H9 (cell line): ENCODE results near the gene MPL. TPM values are rescaled to one million over a fixed set of nuclear protein-coding genes. Genes with fewer than 3 reads are reported as not detected.

Source experiments
- DNase-seq: peaks from one replicate; pipeline ENCODE4 v3.0.0-alpha.2; 2017
- H2AFZ ChIP-seq: one replicate; pipeline ENCODE4 v1.6.1; 2013; ENCODE audit warnings: mild to moderate bottlenecking, low read length, control low read depth, moderate library complexity
- H2AK5ac ChIP-seq: 2 replicates; pipeline ENCODE4 v1.6.1; 2013; ENCODE audit warnings: low read length, control low read depth, mixed read lengths; ENCODE audit not compliant: insufficient read length
- H2BK120ac ChIP-seq: one replicate; pipeline ENCODE4 v1.6.1; 2013; ENCODE audit warnings: low read depth, mild to moderate bottlenecking, low read length, control low read depth, inconsistent platforms; ENCODE audit not compliant: poor library complexity, severe bottlenecking
- H2BK12ac ChIP-seq: 2 replicates; pipeline ENCODE4 v1.6.1; 2013; ENCODE audit warnings: low read length, control low read depth, mixed read lengths, low read depth; ENCODE audit not compliant: insufficient read length
- H2BK15ac ChIP-seq: 2 replicates; pipeline ENCODE4 v1.6.1; 2013; ENCODE audit warnings: low read depth, low read length, control low read depth
- H2BK20ac ChIP-seq: one replicate; pipeline ENCODE4 v1.6.1; 2013; ENCODE audit warnings: low read depth, mild to moderate bottlenecking, low read length, control low read depth, inconsistent platforms; ENCODE audit not compliant: poor library complexity, severe bottlenecking
- H2BK5ac ChIP-seq: 2 replicates; pipeline ENCODE4 v1.6.1; 2013; ENCODE audit warnings: low read length, control low read depth, mixed read lengths; ENCODE audit not compliant: insufficient read length
- H3K14ac ChIP-seq: 2 replicates; pipeline ENCODE4 v1.6.1; 2013; ENCODE audit warnings: low read length, control low read depth; ENCODE audit not compliant: insufficient read depth
- H3K18ac ChIP-seq: 2 replicates; pipeline ENCODE4 v1.6.1; 2013; ENCODE audit warnings: low read depth, mild to moderate bottlenecking, mixed read lengths, low read length, control low read depth; ENCODE audit not compliant: insufficient read length
- H3K23ac ChIP-seq: 2 replicates; pipeline ENCODE4 v1.6.1; 2013; ENCODE audit warnings: low read length, control low read depth, mixed read lengths, low read depth; ENCODE audit not compliant: insufficient read length
- H3K23me2 ChIP-seq: 2 replicates; pipeline ENCODE4 v1.6.1; 2013; ENCODE audit warnings: low read depth, mild to moderate bottlenecking, mixed read lengths, low read length, control low read depth; ENCODE audit not compliant: insufficient read length, poor library complexity, severe bottlenecking
- H3K27ac ChIP-seq: 2 replicates; pipeline ENCODE4 v1.5.1; 2013; ENCODE audit warnings: low read length, control low read depth, mixed read lengths, low read depth; ENCODE audit not compliant: insufficient read length
- H3K27me3 ChIP-seq: 2 replicates; pipeline ENCODE4 v1.6.1; 2013; ENCODE audit warnings: low read length, control low read depth, inconsistent platforms; ENCODE audit not compliant: insufficient read depth
- H3K4ac ChIP-seq: 2 replicates; pipeline ENCODE4 v1.6.1; 2013; ENCODE audit warnings: low read depth, mild to moderate bottlenecking, control low read depth, inconsistent platforms, low read length, moderate library complexity
- H3K4me1 ChIP-seq: 2 replicates; pipeline ENCODE4 v1.6.1; 2013; ENCODE audit warnings: low read length, control low read depth, inconsistent platforms; ENCODE audit not compliant: insufficient read depth
- H3K4me2 ChIP-seq: 2 replicates; pipeline ENCODE4 v1.6.1; 2013; ENCODE audit warnings: low read length, control low read depth, mixed read lengths; ENCODE audit not compliant: insufficient read length, insufficient read depth
- H3K56ac ChIP-seq: 2 replicates; pipeline ENCODE4 v1.6.1; 2013; ENCODE audit warnings: low read depth, mild to moderate bottlenecking, mixed read lengths, low read length, control low read depth; ENCODE audit not compliant: insufficient read length
- H3K79me1 ChIP-seq: 2 replicates; pipeline ENCODE4 v1.6.1; 2013; ENCODE audit warnings: low read depth, mild to moderate bottlenecking, moderate library complexity, low read length, control low read depth, inconsistent platforms; ENCODE audit not compliant: insufficient read depth, poor library complexity, severe bottlenecking
- H3K79me2 ChIP-seq: 2 replicates; pipeline ENCODE4 v1.6.1; 2013; ENCODE audit warnings: low read length, control low read depth, inconsistent platforms; ENCODE audit not compliant: insufficient read depth
- H3K9ac ChIP-seq: 2 replicates; pipeline ENCODE4 v1.6.1; 2013; ENCODE audit warnings: low read length, control low read depth, mixed read lengths; ENCODE audit not compliant: insufficient read length; ENCODE audit errors: extremely low read depth
- H3K9me3 ChIP-seq: one replicate; pipeline ENCODE4 v1.6.1; 2013; ENCODE audit warnings: low read depth, low read length, inconsistent platforms; ENCODE audit not compliant: control insufficient read depth
- H3T11ph ChIP-seq: one replicate; pipeline ENCODE4 v1.6.1; 2013; ENCODE audit warnings: mild to moderate bottlenecking, low read length, control low read depth, inconsistent platforms
- H4K20me1 ChIP-seq: one replicate; pipeline ENCODE4 v1.6.1; 2013; ENCODE audit not compliant: control insufficient read depth, insufficient read length, insufficient read depth
- H4K5ac ChIP-seq: 2 replicates; pipeline ENCODE4 v1.6.1; 2013; ENCODE audit warnings: low read depth, mild to moderate bottlenecking, mixed read lengths, low read length, control low read depth; ENCODE audit not compliant: insufficient read length
- H4K8ac ChIP-seq: replicated peaks from 2 replicates; pipeline ENCODE4 v1.6.1; 2013; ENCODE audit warnings: low read length, control low read depth, mixed read lengths, low read depth; ENCODE audit not compliant: insufficient read length
- H4K91ac ChIP-seq: 2 replicates; pipeline ENCODE4 v1.6.1; 2013; ENCODE audit warnings: low read depth, mild to moderate bottlenecking, moderate library complexity, mixed read lengths, low read length, control low read depth; ENCODE audit not compliant: insufficient read length
- H3K27ac Mint-ChIP-seq, 3 experiments: 2 replicates in 2 of 3; 3 replicates in 1 of 3; pipeline ENCODE4 v1.8.0; 2020 to 2021; ENCODE audit warnings: mixed read lengths in 3 of 3, mild to moderate bottlenecking in 1 of 3, moderate library complexity in 1 of 3
- H3K27me3 Mint-ChIP-seq: 2 replicates; pipeline ENCODE4 v1.8.0; 2021; ENCODE audit warnings: low read depth, mild to moderate bottlenecking, moderate library complexity, mixed read lengths
- H3K36me3 Mint-ChIP-seq, 3 experiments: 2 replicates in 2 of 3; 3 replicates in 1 of 3; pipeline ENCODE4 v1.8.0; 2020 to 2021; ENCODE audit warnings: low read depth in 3 of 3, mixed read lengths in 3 of 3; ENCODE audit not compliant: insufficient read depth in 1 of 3
- H3K4me1 Mint-ChIP-seq, 2 experiments: 2 replicates each; pipeline ENCODE4 v1.8.0; 2020; ENCODE audit warnings: mixed read lengths in 2 of 2
- H3K4me3 Mint-ChIP-seq, 2 experiments: 2 replicates in 1 of 2; 3 replicates in 1 of 2; pipeline ENCODE4 v1.8.0; 2020 to 2021; ENCODE audit warnings: mild to moderate bottlenecking in 2 of 2, mixed read lengths in 2 of 2, moderate library complexity in 1 of 2
- H3K9me3 Mint-ChIP-seq, 2 experiments: 2 replicates in 1 of 2; 3 replicates in 1 of 2; pipeline ENCODE4 v1.8.0; 2020; ENCODE audit warnings: mild to moderate bottlenecking in 2 of 2, mixed read lengths in 2 of 2, moderate library complexity in 1 of 2
- total RNA-seq: library from RNA; stranded (reverse); gene quantifications from 2 replicates; pipeline ENCODE4 v1.2.1, GENCODE V29; 2021
- TF ChIP-seq, protein P1 (sequence below): fragments of 200-600 bp; sonication (generic); conservative IDR thresholded peaks from 3 replicates; pipeline ENCODE4 v1.8.0; 2021; ENCODE audit warnings: antibody characterized with exemption, mild to moderate bottlenecking

Gene MPL
- total RNA-seq, 1 experiment from 2014 or later: not detected

DNA sequence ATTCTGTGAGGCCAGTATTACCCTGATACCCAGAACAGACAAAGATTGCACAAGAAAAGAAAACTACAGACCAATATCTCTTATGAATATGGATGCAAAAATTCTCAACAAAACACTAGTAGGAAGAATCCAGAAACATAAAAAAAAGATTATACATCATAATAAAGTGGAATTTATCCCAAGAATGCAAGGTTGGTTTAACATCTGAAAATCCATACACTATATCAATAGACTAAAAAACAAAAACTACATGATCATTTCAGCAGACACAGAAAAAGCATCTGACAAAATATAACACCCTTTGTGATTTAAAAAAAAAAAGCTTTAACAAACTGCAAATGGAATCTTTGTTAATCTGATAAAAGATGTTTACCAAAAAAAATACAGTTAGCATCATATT, 12.2 kb upstream of the MPL start:
- TF ChIP-seq, protein P1, sequence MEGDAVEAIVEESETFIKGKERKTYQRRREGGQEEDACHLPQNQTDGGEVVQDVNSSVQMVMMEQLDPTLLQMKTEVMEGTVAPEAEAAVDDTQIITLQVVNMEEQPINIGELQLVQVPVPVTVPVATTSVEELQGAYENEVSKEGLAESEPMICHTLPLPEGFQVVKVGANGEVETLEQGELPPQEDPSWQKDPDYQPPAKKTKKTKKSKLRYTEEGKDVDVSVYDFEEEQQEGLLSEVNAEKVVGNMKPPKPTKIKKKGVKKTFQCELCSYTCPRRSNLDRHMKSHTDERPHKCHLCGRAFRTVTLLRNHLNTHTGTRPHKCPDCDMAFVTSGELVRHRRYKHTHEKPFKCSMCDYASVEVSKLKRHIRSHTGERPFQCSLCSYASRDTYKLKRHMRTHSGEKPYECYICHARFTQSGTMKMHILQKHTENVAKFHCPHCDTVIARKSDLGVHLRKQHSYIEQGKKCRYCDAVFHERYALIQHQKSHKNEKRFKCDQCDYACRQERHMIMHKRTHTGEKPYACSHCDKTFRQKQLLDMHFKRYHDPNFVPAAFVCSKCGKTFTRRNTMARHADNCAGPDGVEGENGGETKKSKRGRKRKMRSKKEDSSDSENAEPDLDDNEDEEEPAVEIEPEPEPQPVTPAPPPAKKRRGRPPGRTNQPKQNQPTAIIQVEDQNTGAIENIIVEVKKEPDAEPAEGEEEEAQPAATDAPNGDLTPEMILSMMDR: no peak
- H3T11ph ChIP-seq: no peak overlapping the region
- no peak overlapping the region for H2BK120ac ChIP-seq
- no peaks in the 10 kb centered on the region for H3K79me1 ChIP-seq
- no peak overlapping the region for H3K23ac ChIP-seq
- H3K9me3 ChIP-seq: no peaks in the 10 kb centered on the region
- no peak for DNase-seq
- H3K27me3 ChIP-seq: no peaks in the 10 kb centered on the region
- H3K27me3 Mint-ChIP-seq: no peaks in the 10 kb centered on the region; the same call in 1 of the 2 replicates
- no peak overlapping the region for H2AFZ ChIP-seq
- peaks cover 22 to 30% of the 10 kb centered on the region in 2 experiments for H3K9me3 Mint-ChIP-seq
- no peaks in the 10 kb centered on the region for H3K4me1 ChIP-seq
- H3K56ac ChIP-seq: no peak overlapping the region
- H3K4ac ChIP-seq: no peak overlapping the region
- no peak overlapping the region for H3K14ac ChIP-seq
- no peaks in the 10 kb centered on the region for H3K79me2 ChIP-seq
- H2BK20ac ChIP-seq: no peak overlapping the region
- no peak overlapping the region for H3K18ac ChIP-seq
- H4K8ac ChIP-seq: no peak overlapping the region
- H3K9ac ChIP-seq: no peak overlapping the region
- no peaks in the 10 kb centered on the region for H4K20me1 ChIP-seq
- H2BK12ac ChIP-seq: no peak overlapping the region
- no peak overlapping the region for H2BK15ac ChIP-seq
- H4K5ac ChIP-seq: no peak overlapping the region
- H3K27ac ChIP-seq: no peak overlapping the region
- no peak overlapping the region for H2BK5ac ChIP-seq
- H3K4me2 ChIP-seq: no peak overlapping the region
- H4K91ac ChIP-seq: no peak overlapping the region
- no peak overlapping the region for H3K4me3 Mint-ChIP-seq
- no peak overlapping the region for H2AK5ac ChIP-seq
- peaks cover 0 to 8% (median 5%) of the 10 kb centered on the region in 3 experiments; a peak in 6 of 7 replicates for H3K36me3 Mint-ChIP-seq
- H3K27ac Mint-ChIP-seq: no peak overlapping the region
- peaks cover 15% of the 10 kb centered on the region in 2 experiments for H3K4me1 Mint-ChIP-seq
- no peaks in the 10 kb centered on the region for H3K23me2 ChIP-seq
